GM19238 (cell line): Measurements from ENCODE around the gene TM2D3.

Experiments
- DNase-seq: peaks from one replicate; pipeline ENCODE4 v3.0.0; 2011; ENCODE audit warnings: low spot score; ENCODE audit not compliant: insufficient read length

Gene TM2D3

DNA sequence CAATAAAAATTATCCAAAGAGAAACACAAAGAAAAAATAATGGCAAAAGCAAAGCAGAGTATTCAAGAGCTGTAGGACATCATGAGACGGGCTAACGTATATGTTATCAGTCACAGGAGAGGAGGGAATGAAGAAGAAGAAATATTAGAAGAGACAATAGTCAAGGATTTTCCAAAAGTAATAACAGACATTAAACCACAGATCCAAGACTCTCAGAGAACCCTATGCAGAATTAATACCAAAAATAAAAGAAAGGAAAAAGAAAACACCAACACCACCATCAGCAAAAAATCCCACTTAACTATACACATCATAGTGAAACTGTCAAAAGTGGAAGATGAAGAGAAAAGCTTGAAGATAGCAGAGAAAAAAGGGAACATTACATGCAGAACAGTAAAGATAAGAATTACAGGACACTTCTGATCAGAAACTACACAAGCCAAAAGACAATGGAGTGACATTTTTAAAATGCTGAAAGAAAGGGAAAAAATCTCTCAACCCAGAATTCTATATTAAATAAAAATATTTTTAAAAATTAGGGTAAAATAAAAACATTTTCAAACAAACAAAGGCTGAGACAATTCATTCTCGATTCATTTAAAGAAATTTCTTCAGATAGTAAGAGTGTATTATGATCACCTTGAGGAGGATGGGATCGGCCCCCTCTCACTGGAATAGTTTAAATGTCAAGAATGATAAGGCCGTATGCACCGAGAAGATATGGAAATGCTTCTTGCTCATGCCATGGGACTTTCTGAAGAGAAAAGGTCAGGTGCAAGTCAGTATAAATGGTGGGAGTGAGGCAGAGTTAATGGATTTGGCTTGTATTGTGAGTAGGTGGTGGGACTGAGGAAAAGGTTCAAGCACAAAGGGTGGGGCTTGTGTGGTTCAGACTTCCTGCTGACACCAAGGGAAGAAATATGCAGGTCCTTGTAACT lies 28.5 kb downstream of the TM2D3 start:
- no peak for DNase-seq

- no peak for DNase-seq
Observed at GRCh38 chr15:101621961-101622360, 30.2 kb downstream of the TM2D3 start.

DNA sequence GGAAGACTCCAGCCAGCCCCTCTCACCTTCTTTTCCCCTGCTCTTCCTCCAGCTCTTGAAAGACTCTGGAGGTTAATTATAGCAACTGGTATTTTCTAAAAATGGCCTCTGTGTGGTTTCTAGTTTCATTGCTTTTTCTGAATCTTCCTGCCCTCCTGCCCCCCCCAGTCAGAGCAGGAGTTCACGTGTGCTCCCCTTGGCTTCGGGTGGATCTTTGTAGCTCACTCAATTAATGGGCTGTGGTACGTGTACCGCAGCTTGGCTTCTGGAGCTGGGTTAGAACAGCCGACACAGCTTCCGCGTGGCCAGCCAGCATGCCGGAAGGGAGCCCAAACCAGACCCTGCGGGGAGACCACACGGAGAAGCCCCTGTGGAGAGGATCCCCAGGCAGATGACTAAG lies 31.5 kb downstream of the TM2D3 start:
- no peak for DNase-seq

DNA sequence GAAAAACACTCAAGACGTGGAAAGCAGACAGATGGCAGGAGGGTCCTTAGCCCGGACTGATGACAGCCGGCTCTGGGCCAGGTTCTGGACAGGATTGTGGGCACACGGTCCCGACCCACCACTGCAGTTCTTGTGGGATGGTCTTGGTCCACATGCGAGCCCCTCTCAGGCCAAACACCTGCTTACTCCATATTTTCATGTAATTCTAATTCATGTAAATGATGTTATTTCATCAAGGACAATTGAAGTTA lies 32.6 kb downstream of the TM2D3 start:
- no peak for DNase-seq

DNA sequence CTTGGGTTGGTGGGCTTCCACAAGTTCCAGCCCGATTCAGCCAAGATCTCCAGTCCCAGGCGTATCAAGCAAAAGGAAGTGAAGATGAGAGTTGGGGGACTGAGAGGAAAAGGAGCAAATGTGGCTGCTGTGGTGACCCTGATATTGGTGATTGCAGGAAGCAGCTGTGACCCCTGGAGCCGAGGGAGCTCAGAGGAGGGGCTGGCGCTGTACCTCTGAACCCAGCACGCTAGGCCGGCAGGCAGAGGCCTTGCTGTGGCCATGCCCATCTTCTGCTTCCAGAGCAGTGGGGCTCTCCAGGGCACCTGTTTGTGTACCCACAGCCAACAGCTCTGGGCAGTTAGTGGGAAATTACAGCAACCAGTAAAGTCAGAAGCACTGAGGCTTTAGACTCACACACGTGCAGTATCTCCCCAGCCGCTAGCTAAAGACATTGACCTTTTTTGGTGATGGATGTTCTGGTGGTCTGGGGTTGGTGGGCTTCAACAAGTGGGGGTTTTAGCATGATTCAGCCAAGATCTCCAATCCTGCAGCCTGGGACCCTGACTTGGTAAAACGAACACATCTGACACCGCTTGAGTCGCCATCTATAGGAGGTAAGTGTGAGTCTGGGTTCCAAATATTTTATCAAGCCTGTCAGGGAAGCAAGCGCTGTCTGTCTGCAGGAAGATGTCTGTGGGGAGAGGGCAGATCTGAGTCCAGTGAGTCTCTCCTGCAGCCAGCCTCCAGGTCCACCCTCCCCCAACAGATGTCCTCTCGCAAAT lies 33.1 kb downstream of the TM2D3 start:
- DNase-seq = no peak

DNA sequence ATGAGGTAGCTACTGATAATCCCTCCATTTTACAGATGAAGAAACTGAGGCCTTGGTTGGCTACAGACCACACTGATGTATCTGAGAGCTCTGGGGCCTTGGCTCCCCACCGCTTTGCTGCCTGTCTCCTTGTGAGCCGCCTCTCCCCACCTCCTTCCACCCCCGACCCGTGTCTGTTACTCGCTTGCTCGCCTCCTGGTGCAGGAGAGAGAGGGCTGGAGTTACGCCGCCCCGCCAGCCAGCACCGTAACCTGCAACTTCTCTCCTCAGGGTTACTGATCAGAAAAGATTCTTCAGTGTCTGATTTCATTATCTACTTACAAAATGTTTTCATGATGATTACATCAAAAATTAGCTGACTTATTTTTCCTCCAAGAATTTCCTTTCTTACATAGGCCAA lies 34.1 kb downstream of the TM2D3 start:
- DNase-seq = no peak

DNA sequence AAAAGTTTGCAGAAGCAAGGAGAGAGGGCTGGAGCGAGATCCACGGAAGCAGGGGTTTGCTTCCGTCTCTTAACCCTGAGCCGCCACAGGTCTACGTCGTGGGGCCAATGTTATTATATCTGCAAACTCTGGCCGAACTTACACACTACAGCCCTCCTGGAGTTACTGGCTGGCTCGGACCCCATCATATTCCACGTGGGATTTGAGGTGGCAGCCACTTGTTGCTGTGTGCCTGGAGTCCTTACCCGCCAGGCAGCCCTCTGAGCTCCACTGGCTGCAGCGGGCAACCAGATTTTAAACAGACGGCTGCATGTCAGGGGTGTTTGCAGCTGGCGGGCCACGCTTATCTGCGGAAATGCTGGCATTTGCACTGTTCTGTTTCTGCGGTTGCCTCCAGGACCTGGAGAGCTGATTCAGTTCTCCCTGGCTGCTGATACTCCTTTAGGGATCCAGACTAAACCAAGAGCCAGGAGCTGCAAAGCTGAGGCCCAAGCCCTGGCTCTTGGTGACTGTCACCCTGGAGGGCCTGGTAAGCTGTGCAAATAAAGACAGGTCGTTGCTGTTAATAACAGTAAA lies 34.7 kb downstream of the TM2D3 start:
- DNase-seq = no peak

DNA sequence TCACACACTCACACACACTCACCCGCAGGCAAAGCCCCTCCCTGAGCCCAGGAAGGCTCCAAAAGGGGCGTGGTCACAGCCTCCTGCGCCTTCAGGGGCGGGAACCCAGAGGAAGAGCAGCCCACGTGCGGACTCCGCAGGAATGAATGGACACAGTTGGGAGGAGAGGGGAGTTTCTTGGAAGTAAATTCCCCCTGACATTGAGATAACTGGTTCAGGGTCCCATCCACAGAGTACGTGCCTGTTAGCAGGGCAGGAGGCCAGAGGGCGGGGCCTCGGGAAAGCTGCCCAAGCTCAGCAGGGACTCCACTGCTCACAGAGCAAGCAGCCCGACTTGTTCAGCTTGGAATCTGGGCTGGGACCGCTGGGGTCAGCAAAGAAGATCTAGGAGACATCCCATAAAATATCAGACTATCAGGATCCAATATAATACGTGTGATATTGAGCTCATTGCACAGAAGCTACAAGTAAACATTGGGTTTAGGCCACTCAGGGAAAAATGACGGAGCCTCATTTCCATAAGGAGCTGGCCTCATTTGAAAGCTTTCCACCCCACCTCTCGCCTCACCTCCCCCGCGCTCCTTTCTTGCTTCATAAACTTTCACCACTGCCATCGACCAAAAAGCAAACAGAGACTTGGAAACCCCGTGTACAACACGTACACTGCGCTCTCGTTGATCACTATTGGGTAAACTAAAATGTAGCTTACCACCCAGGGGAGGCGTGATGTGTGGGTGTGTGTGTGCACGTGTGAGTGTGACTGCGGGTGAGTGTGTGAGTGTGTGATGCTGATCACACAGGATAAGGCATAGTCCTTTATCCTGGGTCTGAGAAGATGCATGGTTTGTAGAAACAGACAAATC lies 36.0 kb downstream of the TM2D3 start:
- DNase-seq = no peak

GRCh38 chr15:101615414-101615985 lies 36.7 kb downstream of the TM2D3 start:
- no peak for DNase-seq

GRCh38 chr15:101614761-101615160 lies 37.4 kb downstream of the TM2D3 start:
- no peak for DNase-seq

DNA sequence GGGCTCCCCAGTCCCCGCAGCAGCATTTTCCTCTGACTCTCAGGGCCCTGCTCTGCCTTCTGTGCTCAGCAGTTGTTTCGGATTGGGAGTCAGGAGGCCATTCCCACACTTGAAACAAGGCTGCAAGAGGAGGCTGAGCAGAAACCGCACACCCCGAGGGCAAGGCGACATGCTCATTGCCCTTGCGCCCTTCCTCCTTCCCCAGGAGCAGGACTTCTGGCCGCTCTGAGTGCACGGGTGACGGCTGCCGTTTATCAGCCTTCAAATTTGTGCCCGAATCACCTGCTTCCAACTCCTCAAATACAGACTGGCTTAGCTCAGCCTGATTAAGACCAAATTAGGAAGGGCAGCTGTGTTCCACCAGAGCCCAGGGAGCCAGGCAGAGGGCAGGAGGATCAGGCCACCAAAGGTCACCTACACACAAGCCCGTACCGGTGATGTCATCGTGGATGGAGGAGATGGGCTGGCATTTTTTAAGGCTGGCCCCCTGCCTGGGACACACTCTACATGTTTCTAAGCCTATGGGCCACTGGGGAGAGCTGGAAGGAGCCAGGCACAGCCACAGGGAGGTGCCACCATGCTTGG lies 38.1 kb downstream of the TM2D3 start:
- no peak for DNase-seq

GRCh38 chr15:101613130-101614000 lies 38.8 kb downstream of the TM2D3 start:
- no peak for DNase-seq

DNA sequence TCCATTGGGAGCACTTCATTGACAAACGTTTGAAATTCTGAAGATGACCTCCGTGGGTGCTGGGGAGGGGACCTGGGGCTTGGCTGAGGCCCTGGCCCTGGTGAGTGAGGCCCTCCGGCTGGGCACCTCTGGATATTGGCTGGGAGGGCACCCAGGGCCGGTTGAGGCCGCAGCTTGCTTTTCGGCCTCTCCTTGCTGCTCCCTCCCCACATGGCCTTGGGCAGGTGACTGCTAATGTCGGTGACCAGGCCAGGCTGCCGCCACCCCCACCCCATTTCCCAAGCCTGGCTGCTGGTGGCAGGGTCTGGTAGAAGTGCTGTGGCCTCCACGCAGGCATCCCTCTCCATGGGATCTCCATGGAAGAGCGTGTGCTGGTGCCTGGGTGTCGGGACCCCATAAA lies 39.5 kb downstream of the TM2D3 start:
- no peak for DNase-seq

DNA sequence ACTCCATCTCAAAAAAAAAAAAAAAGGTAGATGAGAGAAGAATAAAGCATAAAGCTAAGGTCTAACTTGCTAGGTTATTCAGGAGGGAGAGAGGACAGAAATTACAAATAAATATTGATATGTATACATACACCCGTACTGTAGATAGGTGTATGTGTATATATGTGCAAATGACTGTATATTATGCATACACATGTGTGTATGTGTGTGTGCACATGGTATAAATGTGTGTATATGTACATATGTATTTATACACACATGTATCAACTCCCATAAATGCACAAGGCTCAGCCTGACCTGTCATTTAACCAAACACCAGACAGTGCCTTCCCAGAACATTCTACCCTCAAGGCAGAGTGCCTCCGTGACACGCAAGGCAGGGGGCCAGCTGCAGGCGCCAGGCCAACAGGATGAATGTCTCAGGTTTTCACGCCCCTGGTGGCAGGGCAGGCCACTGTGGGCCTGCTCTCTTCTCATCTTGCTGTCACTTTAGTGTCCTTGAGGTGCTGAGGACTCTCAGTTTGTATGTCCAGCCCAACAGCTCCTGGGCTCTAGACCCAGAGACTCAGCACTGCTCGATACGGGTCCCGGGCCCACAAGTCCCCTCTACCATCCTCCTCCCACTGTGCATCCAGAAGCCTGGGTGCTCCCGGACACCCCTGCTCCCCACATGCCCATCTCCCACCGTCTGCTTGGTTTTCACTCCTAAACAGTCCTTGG lies 40.4 kb downstream of the TM2D3 start:
- no peak for DNase-seq

DNA sequence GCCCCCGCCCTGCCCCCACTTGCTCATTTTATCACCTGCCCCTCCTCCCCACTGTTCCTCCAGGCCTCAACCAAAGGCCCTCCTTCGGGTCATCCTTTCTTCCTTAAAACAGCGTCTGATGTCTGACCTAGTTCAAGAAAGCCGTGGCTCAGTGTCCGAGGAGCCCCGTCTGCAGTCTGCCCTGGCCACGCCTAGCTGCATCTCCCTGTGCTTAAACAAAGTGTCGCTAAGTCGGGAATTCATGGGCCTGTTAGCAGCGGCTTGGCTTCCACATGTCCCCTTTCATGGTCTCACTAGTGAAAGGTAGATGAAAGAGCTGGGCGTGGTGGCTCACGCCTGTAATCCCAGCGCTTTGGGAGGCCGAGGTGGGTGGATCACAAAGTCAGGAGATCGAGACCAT lies 41.2 kb downstream of the TM2D3 start:
- no peak for DNase-seq

GRCh38 chr15:101610611-101611000 lies 41.6 kb downstream of the TM2D3 start:
- no peak for DNase-seq

DNA sequence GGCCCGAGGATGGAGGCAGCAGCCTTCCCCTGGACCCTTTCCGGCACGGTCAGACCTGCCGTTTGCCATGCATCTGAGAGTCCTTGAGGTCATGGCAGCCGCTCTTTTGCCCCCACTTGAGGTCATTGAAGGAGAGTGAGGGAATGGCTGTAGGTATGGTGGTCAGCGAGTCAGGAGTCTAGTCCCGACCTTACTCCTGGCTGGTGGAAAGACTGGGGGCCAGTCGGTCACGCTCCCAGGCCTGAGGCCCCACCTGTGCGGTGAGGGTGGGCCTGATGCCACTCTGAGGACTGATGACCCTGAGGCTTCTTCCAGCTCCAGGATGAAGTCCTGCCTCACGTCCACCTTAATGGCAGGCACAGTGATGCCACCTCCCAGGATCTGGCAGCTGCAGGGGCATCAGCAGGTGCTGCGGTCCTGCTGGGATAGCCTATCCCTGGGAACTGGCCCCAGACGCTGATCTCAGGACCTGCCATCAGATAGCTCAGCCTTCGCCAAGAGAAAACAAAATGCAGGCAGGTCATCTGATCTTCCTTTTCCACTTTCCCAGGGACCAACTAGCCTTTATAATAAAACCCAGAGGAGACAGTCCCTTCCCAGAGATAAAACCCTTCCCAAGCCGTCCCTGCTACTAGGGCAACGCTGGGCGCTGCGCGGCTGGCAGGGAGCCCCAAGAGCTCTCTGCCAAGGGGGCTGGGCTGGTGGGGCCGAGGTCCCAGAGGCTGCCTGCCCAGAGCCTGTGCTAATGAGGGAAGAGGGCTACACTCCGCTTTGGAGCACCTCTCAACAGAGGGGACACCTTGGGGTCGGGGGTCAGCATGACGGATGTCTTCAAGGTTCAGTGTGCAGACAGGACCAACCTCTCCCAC lies 42.2 kb downstream of the TM2D3 start:
- no peak for DNase-seq

DNA sequence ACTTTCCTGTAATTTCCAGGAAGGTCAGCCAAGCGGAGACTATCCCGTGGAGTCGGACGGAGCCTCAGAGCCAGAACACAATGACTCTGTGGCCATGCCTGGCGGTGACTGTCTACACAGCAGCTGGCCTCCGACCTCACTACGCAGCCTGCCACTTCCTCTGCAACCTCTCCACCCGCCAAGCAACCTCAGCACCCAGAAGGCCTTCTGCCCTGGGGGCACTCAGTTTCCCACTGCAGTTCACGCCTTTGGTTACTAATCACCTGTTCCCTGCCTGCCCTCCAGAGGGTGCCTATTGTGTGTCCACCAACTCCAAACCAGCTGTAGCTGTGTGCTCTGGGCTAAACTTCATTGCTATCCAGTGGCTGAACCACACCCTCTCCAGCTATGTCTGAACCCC lies 44.0 kb downstream of the TM2D3 start:
- no peak for DNase-seq
